ENCODE measurements around the gene TSNAXIP1. TPM values are rescaled to one million over a fixed set of nuclear protein-coding genes. Genes with fewer than 3 reads are reported as not detected.

TSNAXIP1 gene
- total RNA-seq, 2 experiments from 2014 or later = 0.77 to 0.81 TPM

- intact Hi-C loops (cut with micrococcal nuclease) = no loop called here
- Mint-ChIP-seq H3K27ac (no peak overlapping the region), H3K4me1 (ENCODE audit: low read depth) (peaks cover 28% of the 10 kb centered on the region), H3K9me3 (no peaks in the 10 kb centered on the region), H3K27me3 (no peaks in the 10 kb centered on the region), H3K36me3 (peaks cover 26% of the 10 kb centered on the region), H3K4me3 (no peak overlapping the region)
- ChIA-PET POLR2A (no interaction called here), CTCF (interaction anchor here (1.4 kb wide), 1 partner anchor 164 kb away, joined by 3 read pairs; no protein-coding TSS in a partner anchor)
- DNase-seq = no peak
These were observed 70.4 kb downstream of the TSNAXIP1 start for GRCh38 chr16:67877064-67877463.

Other genes starting within 250 kb of the TSNAXIP1 start
- 10 to 100 TPM; 48.9 to 51.5 TPM for gene CTCF, start 244.4 kb upstream of the TSNAXIP1 start, total RNA-seq
- gene CARMIL2, start 161.7 kb upstream of the TSNAXIP1 start, total RNA-seq = 100 to 1,000 TPM; 136 to 151 TPM
- 10 to 100 TPM; 63.0 to 63.9 TPM for gene ACD, start 146.6 kb upstream of the TSNAXIP1 start, total RNA-seq
- 10 to 100 TPM; 11.2 to 11.5 TPM for gene PARD6A, start 145.9 kb upstream of the TSNAXIP1 start, total RNA-seq
- 10 to 100 TPM in 1 of 2 experiments, 1 to 10 TPM in 1; 9.3 to 10.1 TPM for gene ENKD1, start 140.1 kb upstream of the TSNAXIP1 start, total RNA-seq
- gene C16orf86, start 140.1 kb upstream of the TSNAXIP1 start, total RNA-seq = 1 to 10 TPM; 2.2 to 2.5 TPM
- 10 to 100 TPM; 12.6 to 13.7 TPM for gene GFOD2, start 87.6 kb upstream of the TSNAXIP1 start, total RNA-seq
- 10 to 100 TPM; 14.9 to 18.1 TPM for gene RANBP10, start 329 bp upstream of the TSNAXIP1 start, total RNA-seq
- gene THAP11, start 35.4 kb downstream of the TSNAXIP1 start, total RNA-seq = 10 to 100 TPM; 31.8 to 32.1 TPM
- 100 to 1,000 TPM; 141 to 148 TPM for gene NUTF2, start 40.0 kb downstream of the TSNAXIP1 start, total RNA-seq
- 10 to 100 TPM; 39.2 to 40.2 TPM for gene CENPT, start 40.8 kb downstream of the TSNAXIP1 start, total RNA-seq
- 10 to 100 TPM; 88.6 to 94.2 TPM for gene EDC4, start 66.2 kb downstream of the TSNAXIP1 start, total RNA-seq
- gene NRN1L, start 78.0 kb downstream of the TSNAXIP1 start, total RNA-seq = under 1 TPM in 1 of 2 experiments, not detected in 1; 0.76 TPM
- 10 to 100 TPM in 1 of 2 experiments, 1 to 10 TPM in 1; 10.0 to 11.7 TPM for gene PSKH1, start 86.4 kb downstream of the TSNAXIP1 start, total RNA-seq
- gene CTRL, start 125.0 kb downstream of the TSNAXIP1 start, total RNA-seq = 1 to 10 TPM; 2.9 to 3.1 TPM
- 100 to 1,000 TPM; 185 to 193 TPM for gene PSMB10, start 130.0 kb downstream of the TSNAXIP1 start, total RNA-seq
- 10 to 100 TPM; 10.1 to 10.7 TPM for gene LCAT, start 137.2 kb downstream of the TSNAXIP1 start, total RNA-seq
- 10 to 100 TPM; 27.1 to 29.9 TPM for gene SLC12A4, start 161.7 kb downstream of the TSNAXIP1 start, total RNA-seq
- gene DPEP3, start 173.6 kb downstream of the TSNAXIP1 start, total RNA-seq = not detected
- gene DPEP2, start 192.6 kb downstream of the TSNAXIP1 start, total RNA-seq = 1 to 10 TPM; 3.9 to 5.3 TPM
- gene DPEP2NB, start 209.0 kb downstream of the TSNAXIP1 start, total RNA-seq = not detected
- gene DDX28, start 216.3 kb downstream of the TSNAXIP1 start, total RNA-seq = 10 to 100 TPM; 12.8 to 14.5 TPM
- 10 to 100 TPM; 29.2 to 29.4 TPM for gene DUS2, start 216.4 kb downstream of the TSNAXIP1 start, total RNA-seq

All from activated CD4-positive, alpha-beta memory T cell treated with anti-CD3 and anti-CD28 coated beads for 36 hours (primary cell).